Adrenal gland (tissue), 5 donors: ENCODE measurements around the gene TENT5A.

Source experiments
- POLR2A ChIP-seq, 2 donors: fragments of 450-650 bp; IDR thresholded peaks; one replicate each; pipeline ENCODE4 v1.6.1; 2017; ENCODE audit warnings: antibody characterized with exemption in 2 of 2, mild to moderate bottlenecking in 2 of 2, moderate library complexity in 1 of 2
- TF ChIP-seq, protein P1 (sequence below), 6 experiments: fragments of 450-650 bp in 4 of 6; fragments of 200-600 bp in 2 of 6; sonication (generic) in 1 of 6; IDR thresholded peaks; 1 replicate in 5 of 6; 2 replicates in 1 of 6; pipeline versions ENCODE4 v1.5.1 to v1.8.0; 2016 to 2021; ENCODE audit warnings: antibody characterized with exemption in 6 of 6, mild to moderate bottlenecking in 2 of 6, moderate library complexity in 1 of 6
- donor health status: DM: no; HTN: no; CAD: no.

DNA sequence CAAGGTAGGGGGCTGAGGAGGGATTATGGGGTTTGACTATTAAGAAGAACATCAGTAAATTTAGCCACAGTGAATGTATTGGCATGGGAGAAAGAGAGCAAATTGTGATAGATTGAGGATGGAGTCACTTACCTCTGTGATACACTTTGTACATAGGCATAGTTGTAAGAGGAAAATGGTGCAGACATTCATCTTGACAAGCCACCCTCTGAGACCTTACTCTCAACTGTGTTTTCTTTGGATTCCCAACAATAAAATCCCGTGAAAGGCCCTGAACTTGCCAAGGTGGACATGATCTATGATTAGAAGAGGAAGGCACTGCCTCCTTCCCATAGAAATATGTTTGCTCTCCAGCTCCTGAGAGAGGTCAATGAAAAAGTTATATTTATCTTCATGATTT, 18.6 kb upstream of the TENT5A start:
- TF ChIP-seq, protein P1, sequence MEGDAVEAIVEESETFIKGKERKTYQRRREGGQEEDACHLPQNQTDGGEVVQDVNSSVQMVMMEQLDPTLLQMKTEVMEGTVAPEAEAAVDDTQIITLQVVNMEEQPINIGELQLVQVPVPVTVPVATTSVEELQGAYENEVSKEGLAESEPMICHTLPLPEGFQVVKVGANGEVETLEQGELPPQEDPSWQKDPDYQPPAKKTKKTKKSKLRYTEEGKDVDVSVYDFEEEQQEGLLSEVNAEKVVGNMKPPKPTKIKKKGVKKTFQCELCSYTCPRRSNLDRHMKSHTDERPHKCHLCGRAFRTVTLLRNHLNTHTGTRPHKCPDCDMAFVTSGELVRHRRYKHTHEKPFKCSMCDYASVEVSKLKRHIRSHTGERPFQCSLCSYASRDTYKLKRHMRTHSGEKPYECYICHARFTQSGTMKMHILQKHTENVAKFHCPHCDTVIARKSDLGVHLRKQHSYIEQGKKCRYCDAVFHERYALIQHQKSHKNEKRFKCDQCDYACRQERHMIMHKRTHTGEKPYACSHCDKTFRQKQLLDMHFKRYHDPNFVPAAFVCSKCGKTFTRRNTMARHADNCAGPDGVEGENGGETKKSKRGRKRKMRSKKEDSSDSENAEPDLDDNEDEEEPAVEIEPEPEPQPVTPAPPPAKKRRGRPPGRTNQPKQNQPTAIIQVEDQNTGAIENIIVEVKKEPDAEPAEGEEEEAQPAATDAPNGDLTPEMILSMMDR (IDR thresholded peaks at IDR 0.05) = no peak
- TF ChIP-seq POLR2A (IDR thresholded peaks at IDR 0.05) = no peak
